Subcutaneous adipose tissue (tissue), 4 donors: ENCODE data around the gene TSPAN15. TPM values are rescaled to one million over a fixed set of nuclear protein-coding genes. Genes with fewer than 3 reads are reported as not detected.

Experiments used
- CTCF ChIP-seq: fragments of 450-650 bp; IDR thresholded peaks from one replicate; pipeline ENCODE4 v1.5.1; 2016; ENCODE audit warnings: low read depth, mild to moderate bottlenecking, control low read depth, antibody characterized with exemption, moderate library complexity
- total RNA-seq, 4 donors: library from RNA; depleted of rRNA; stranded (reverse); fragments of >200 nt; gene quantifications; one replicate each; pipeline ENCODE4 v1.1.0, GENCODE V29; 2016

Gene TSPAN15
- total RNA-seq, 4 donors from 2014 or later, result 60.6 to 140 (median 103) TPM

- TF ChIP-seq CTCF, result no peak
Measured at GRCh38 chr10:69513617-69514016, 62.4 kb downstream of the TSPAN15 start.

- TF ChIP-seq CTCF, result no peak
Measured at GRCh38 chr10:69515699-69516259, 64.5 kb downstream of the TSPAN15 start.

- TF ChIP-seq CTCF, result no peak
Measured at GRCh38 chr10:69516316-69516715, 65.1 kb downstream of the TSPAN15 start.

- TF ChIP-seq CTCF, result no peak
Measured at GRCh38 chr10:69516796-69517195, 65.5 kb downstream of the TSPAN15 start.

GRCh38 chr10:69517271-69517848 is 66.1 kb downstream of the TSPAN15 start:
- no peak for TF ChIP-seq CTCF

- TF ChIP-seq CTCF, result no peak
Measured at GRCh38 chr10:69527961-69528360, 76.7 kb downstream of the TSPAN15 start.

- no peak for TF ChIP-seq CTCF
Measured at GRCh38 chr10:69533658-69534057, 82.4 kb downstream of the TSPAN15 start.
